ENCODE measurements around the gene MGP. TPM values are rescaled to one million over a fixed set of nuclear protein-coding genes. Genes with fewer than 3 reads are reported as not detected.

The MGP gene
- total RNA-seq, 1 experiment from 2014 or later = 0.96 TPM

DNA sequence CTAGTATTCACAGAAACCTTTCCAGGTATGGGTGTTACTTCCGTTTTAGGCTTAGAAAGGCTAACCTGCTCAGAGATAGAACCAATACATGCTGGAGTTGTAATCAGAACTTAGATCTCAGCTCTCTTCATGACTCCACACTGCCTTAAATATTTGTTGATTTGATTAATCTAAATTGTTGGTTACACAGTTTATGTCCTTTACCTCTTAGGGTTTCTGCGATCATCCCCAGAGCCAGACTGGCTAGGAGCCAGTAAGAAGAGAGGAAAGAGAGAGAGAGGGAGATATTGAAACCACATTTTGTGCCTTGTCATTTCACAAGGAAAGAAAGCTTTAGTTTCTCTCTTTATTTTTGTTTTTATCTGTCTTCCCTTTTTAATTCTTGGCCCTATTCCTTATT, 16.8 kb upstream of the MGP start (continued):
- no peak for TF ChIP-seq HMGA2 (CRISPR knock-in tag; IDR thresholded peaks at IDR 0.05)
- TF ChIP-seq, protein P1, sequence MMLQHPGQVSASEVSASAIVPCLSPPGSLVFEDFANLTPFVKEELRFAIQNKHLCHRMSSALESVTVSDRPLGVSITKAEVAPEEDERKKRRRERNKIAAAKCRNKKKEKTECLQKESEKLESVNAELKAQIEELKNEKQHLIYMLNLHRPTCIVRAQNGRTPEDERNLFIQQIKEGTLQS (CRISPR knock-in tag; conservative IDR thresholded peaks at IDR 0.05) = no peak
- TF ChIP-seq ZNF423 (CRISPR knock-in tag; IDR thresholded peaks at IDR 0.05) = no peak

DNA sequence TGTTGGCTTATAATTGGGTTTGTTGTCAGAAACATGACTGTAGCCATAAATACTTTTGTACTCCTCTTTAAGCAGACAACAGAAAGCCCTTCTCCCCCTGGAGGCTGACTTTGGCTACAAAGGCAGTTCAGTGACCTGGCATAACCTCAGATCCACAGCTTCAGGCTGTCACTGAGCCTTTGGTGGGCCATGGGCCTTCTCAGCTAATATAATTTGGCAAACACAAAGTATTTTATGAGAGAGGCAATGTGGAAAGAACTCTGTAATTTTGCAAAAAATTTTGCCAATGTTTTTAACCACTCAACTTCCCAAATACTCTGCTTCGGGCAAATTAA, 15.5 kb upstream of the MGP start:
- H3K4me1 Mint-ChIP-seq = peaks cover 6% of the 10 kb centered on the region; the same call in 1 of the 2 replicates
- H3K9me3 Mint-ChIP-seq = no peaks in the 10 kb centered on the region
- CTCF ChIA-PET = interaction anchor here (0.8 to 1.5 kb wide), 7 partner anchors 9 to 177 kb away, joined by 3 to 6 read pairs (median 4); no protein-coding TSS in a partner anchor

More for the DNA sequence above, 15.5 kb upstream of the MGP start:
- Mint-ChIP-seq H3K4me3 (no peak overlapping the region), H3K27ac (no peak overlapping the region), H3K36me3 (no peaks in the 10 kb centered on the region), H3K27me3 (ENCODE audit: low read depth) (no peaks in the 10 kb centered on the region)
- POLR2A ChIA-PET = no interaction called here
- DNase-seq (ENCODE audit: low spot score) (no peak), ATAC-seq (peak; percentile 78)
- TF ChIP-seq TP53 (CRISPR knock-in tag; IDR thresholded peaks at IDR 0.05) (no peak), EMX1 (CRISPR knock-in tag; IDR thresholded peaks at IDR 0.05) (no peak), NFYB (CRISPR knock-in tag; conservative IDR thresholded peaks at IDR 0.05; ENCODE audit: low read depth) (no peak), ZNF232 (CRISPR knock-in tag; IDR thresholded peaks at IDR 0.05) (no peak), TEAD4 (CRISPR knock-in tag; IDR thresholded peaks at IDR 0.05) (no peak), TEAD1 (CRISPR knock-in tag; IDR thresholded peaks at IDR 0.05) (no peak), ZNF138 (CRISPR knock-in tag; conservative IDR thresholded peaks at IDR 0.05) (no peak), SMAD4 (CRISPR knock-in tag; IDR thresholded peaks at IDR 0.05) (no peak), GRHL2 (CRISPR knock-in tag; IDR thresholded peaks at IDR 0.05; ENCODE audit: insufficient replicate concordance, severe bottlenecking) (no peak)
- TF ChIP-seq, protein P2, sequence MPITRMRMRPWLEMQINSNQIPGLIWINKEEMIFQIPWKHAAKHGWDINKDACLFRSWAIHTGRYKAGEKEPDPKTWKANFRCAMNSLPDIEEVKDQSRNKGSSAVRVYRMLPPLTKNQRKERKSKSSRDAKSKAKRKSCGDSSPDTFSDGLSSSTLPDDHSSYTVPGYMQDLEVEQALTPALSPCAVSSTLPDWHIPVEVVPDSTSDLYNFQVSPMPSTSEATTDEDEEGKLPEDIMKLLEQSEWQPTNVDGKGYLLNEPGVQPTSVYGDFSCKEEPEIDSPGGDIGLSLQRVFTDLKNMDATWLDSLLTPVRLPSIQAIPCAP (CRISPR knock-in tag; IDR thresholded peaks at IDR 0.05) = no peak
- TF ChIP-seq, protein P3, sequence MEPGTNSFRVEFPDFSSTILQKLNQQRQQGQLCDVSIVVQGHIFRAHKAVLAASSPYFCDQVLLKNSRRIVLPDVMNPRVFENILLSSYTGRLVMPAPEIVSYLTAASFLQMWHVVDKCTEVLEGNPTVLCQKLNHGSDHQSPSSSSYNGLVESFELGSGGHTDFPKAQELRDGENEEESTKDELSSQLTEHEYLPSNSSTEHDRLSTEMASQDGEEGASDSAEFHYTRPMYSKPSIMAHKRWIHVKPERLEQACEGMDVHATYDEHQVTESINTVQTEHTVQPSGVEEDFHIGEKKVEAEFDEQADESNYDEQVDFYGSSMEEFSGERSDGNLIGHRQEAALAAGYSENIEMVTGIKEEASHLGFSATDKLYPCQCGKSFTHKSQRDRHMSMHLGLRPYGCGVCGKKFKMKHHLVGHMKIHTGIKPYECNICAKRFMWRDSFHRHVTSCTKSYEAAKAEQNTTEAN (CRISPR knock-in tag; IDR thresholded peaks at IDR 0.05) = no peak
- TF ChIP-seq, protein P4, sequence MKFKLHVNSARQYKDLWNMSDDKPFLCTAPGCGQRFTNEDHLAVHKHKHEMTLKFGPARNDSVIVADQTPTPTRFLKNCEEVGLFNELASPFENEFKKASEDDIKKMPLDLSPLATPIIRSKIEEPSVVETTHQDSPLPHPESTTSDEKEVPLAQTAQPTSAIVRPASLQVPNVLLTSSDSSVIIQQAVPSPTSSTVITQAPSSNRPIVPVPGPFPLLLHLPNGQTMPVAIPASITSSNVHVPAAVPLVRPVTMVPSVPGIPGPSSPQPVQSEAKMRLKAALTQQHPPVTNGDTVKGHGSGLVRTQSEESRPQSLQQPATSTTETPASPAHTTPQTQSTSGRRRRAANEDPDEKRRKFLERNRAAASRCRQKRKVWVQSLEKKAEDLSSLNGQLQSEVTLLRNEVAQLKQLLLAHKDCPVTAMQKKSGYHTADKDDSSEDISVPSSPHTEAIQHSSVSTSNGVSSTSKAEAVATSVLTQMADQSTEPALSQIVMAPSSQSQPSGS (CRISPR knock-in tag; IDR thresholded peaks at IDR 0.05; ENCODE audit: borderline replicate concordance, low read depth) = no peak
- TF ChIP-seq, protein P1 (CRISPR knock-in tag; conservative IDR thresholded peaks at IDR 0.05) = no peak
- TF ChIP-seq, protein P5, sequence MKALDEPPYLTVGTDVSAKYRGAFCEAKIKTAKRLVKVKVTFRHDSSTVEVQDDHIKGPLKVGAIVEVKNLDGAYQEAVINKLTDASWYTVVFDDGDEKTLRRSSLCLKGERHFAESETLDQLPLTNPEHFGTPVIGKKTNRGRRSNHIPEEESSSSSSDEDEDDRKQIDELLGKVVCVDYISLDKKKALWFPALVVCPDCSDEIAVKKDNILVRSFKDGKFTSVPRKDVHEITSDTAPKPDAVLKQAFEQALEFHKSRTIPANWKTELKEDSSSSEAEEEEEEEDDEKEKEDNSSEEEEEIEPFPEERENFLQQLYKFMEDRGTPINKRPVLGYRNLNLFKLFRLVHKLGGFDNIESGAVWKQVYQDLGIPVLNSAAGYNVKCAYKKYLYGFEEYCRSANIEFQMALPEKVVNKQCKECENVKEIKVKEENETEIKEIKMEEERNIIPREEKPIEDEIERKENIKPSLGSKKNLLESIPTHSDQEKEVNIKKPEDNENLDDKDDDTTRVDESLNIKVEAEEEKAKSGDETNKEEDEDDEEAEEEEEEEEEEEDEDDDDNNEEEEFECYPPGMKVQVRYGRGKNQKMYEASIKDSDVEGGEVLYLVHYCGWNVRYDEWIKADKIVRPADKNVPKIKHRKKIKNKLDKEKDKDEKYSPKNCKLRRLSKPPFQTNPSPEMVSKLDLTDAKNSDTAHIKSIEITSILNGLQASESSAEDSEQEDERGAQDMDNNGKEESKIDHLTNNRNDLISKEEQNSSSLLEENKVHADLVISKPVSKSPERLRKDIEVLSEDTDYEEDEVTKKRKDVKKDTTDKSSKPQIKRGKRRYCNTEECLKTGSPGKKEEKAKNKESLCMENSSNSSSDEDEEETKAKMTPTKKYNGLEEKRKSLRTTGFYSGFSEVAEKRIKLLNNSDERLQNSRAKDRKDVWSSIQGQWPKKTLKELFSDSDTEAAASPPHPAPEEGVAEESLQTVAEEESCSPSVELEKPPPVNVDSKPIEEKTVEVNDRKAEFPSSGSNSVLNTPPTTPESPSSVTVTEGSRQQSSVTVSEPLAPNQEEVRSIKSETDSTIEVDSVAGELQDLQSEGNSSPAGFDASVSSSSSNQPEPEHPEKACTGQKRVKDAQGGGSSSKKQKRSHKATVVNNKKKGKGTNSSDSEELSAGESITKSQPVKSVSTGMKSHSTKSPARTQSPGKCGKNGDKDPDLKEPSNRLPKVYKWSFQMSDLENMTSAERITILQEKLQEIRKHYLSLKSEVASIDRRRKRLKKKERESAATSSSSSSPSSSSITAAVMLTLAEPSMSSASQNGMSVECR (CRISPR knock-in tag; IDR thresholded peaks at IDR 0.05; ENCODE audit: borderline replicate concordance) = no peak
- TF ChIP-seq, protein P6, sequence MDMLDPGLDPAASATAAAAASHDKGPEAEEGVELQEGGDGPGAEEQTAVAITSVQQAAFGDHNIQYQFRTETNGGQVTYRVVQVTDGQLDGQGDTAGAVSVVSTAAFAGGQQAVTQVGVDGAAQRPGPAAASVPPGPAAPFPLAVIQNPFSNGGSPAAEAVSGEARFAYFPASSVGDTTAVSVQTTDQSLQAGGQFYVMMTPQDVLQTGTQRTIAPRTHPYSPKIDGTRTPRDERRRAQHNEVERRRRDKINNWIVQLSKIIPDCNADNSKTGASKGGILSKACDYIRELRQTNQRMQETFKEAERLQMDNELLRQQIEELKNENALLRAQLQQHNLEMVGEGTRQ (CRISPR knock-in tag; IDR thresholded peaks at IDR 0.05) = no peak
- TF ChIP-seq, protein P7, sequence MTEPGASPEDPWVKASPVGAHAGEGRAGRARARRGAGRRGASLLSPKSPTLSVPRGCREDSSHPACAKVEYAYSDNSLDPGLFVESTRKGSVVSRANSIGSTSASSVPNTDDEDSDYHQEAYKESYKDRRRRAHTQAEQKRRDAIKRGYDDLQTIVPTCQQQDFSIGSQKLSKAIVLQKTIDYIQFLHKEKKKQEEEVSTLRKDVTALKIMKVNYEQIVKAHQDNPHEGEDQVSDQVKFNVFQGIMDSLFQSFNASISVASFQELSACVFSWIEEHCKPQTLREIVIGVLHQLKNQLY (CRISPR knock-in tag; IDR thresholded peaks at IDR 0.05) = no peak

All from WTC11 (cell line).